Heart left ventricle (tissue), 16 donors: ENCODE data around the gene DPM2. TPM values are rescaled to one million over a fixed set of nuclear protein-coding genes. Genes with fewer than 3 reads are reported as not detected.

ENCODE experiments used
- ATAC-seq, 4 donors: fragments of 200-7000 bp; cut with Tn5 transposase; one replicate each; pipeline ENCODE4 v1.9.1; 2020 to 2022; ENCODE audit warnings: moderate library complexity in 4 of 4, mild to moderate bottlenecking in 3 of 4, moderate number of reproducible peaks in 1 of 4
- DNase-seq, 5 donors: peaks; one replicate each; pipeline ENCODE4 v3.0.0-alpha.2; 2020
- H3K27ac ChIP-seq, 12 donors: fragments of 200-600 bp; sonication (generic) in 4 of 12; one replicate each; pipeline versions ENCODE4 v1.5.0 to v1.8.0; 2016 to 2022; ENCODE audit warnings: mild to moderate bottlenecking in 2 of 12
- H3K27me3 ChIP-seq, 9 donors: fragments of 200-600 bp; sonication (generic) in 2 of 9; one replicate each; pipeline versions ENCODE4 v1.5.1 to v1.8.0; 2016 to 2022; ENCODE audit warnings: mild to moderate bottlenecking in 3 of 9
- H3K36me3 ChIP-seq, 9 donors: fragments of 200-600 bp; sonication (generic) in 2 of 9; one replicate each; pipeline versions ENCODE4 v1.5.0 to v1.8.0; 2018 to 2022; ENCODE audit warnings: mild to moderate bottlenecking in 2 of 9
- H3K4me1 ChIP-seq, 12 donors: fragments of 200-600 bp; sonication (generic) in 4 of 12; one replicate each; pipeline versions ENCODE4 v1.5.0 to v1.8.0; 2016 to 2022; ENCODE audit warnings: mild to moderate bottlenecking in 3 of 12
- H3K4me3 ChIP-seq, 12 donors: fragments of 200-600 bp; sonication (generic) in 4 of 12; one replicate each; pipeline versions ENCODE4 v1.5.0 to v1.8.0; 2017 to 2022; ENCODE audit warnings: mild to moderate bottlenecking in 9 of 12, moderate library complexity in 4 of 12
- H3K9me3 ChIP-seq, 12 donors: fragments of 200-600 bp; sonication (generic) in 4 of 12; one replicate each; pipeline versions ENCODE4 v1.5.0 to v1.8.0; 2016 to 2022; ENCODE audit warnings: mild to moderate bottlenecking in 1 of 12
- CTCF ChIP-seq, 12 donors: fragments of 200-600 bp; sonication (generic) in 4 of 12; IDR thresholded peaks; one replicate each; pipeline versions ENCODE4 v1.5.0 to v1.8.0; 2018 to 2022; ENCODE audit warnings: antibody characterized with exemption in 12 of 12, mild to moderate bottlenecking in 5 of 12
- POLR2A ChIP-seq, 2 donors: fragments of 450-650 bp; IDR thresholded peaks; one replicate each; pipeline ENCODE4 v1.6.1; 2017; ENCODE audit warnings: antibody characterized with exemption in 2 of 2, mild to moderate bottlenecking in 2 of 2, moderate library complexity in 2 of 2
- WGBS, 4 donors: extraction: QIAGEN DNeasy Blood & Tissue Kit in 2 of 4; methylation state at CpG; one replicate each; pipeline versions ENCODE4 v1.1.5 to v1.1.7; 2013 to 2018; 5-methylcytosine and 5-hydroxymethylcytosine counted together
- intact Hi-C, 10 donors: fragments of 100-400 bp; cut with DNase I; formaldehyde crosslinking; loops; one replicate each; pipeline versions ENCODE4 v1.11.1 to v1.14.2; 2022
- polyA plus RNA-seq, 2 donors: library from polyadenylated mRNA; stranded (reverse); fragments of 200-250 nt; gene quantifications; one replicate each; pipeline ENCODE4 v1.2.3, GENCODE V29; 2013
- total RNA-seq, 9 donors: library from RNA; depleted of rRNA in 2 of 9; stranded (reverse); fragments of >200 nt in 2 of 9; fragmentation: NEBNext Ultra II Directional in 3 of 9; extraction: Animal tissue kit (Norgen Biotek cat#: 25700) in 3 of 9; gene quantifications; one replicate each; pipeline versions ENCODE4 v1.1.0 to v1.2.4, GENCODE V29; 2016 to 2023
- donor health status: ischemic (EF 13 %, LVEDD 7.1; RV severe dilation, severe dysfunction).
- donor health status: healthy with polysubstance abuse.
- donor health status: DM: no; HTN: yes; CAD: no.
- donor health status: DM: no; HTN: no; CAD: no.
- donor health status: ischemic (EF 25% LVEDD 6.9; RV normal size, moderate dysfunction).
- donor health status: ischemic (EF 25% LVEDD 5.7; RV mildly dilated, moderate dysfunction).
- donor health status: healthy.
- donor health status: DM: yes; HTN: yes; CAD: no.
- donor health status: ischemic (EF 35%, LVEDD 5.7; RV mildly dilated, moderate dysfunction).
- donor health status: nonischemic (EF 11% LVEDD 7.7; RV severe dilation, severe dysfunction).
- donor health status: DM: yes; HTN: yes; CAD: no.
- donor health status: PGD.
- donor health status: ischemic (EF 29% LVEDD 5.4; RV normal size, mild dysfunction).
- donor health status: nonischemic (EF 23%, LVEDD 6.1; RV moderate dilation, normal function).

Gene DPM2
- total and polyA plus RNA-seq, 11 donors = 7.2 to 31.7 (median 13.5) TPM

DNA sequence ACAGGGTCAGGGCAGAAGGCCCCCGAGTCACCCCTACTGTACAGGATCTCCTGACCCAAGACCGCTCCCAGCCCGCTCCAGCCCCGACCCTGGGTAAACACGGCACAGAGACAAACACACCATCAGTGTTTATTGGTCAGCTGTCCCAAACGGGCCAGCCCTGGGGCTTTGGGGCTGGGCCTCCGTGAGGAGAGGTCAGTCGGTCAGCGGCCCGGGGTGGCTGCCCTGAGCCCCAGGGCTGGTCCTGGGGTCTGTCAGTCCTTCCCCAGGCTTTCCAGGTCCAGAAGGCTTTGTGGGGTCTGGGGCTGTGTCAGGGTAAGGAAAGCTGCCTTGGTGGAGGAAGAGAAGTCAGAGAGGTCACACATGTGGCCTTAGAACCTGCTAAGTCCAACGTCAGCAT lies 2.7 kb downstream of the DPM2 start:
- intact Hi-C loops = loop anchor here in 1 of 10 donors (5.0 kb wide), 1 partner anchor 283 kb away; no protein-coding TSS in a partner anchor
- H3K36me3 ChIP-seq = peaks cover 0 to 12% (median 2%) of the 10 kb centered on the region in 9 donors
- ATAC-seq (no peak), DNase-seq (no peak)
- no peak overlapping the region for H3K4me3 ChIP-seq
- TF ChIP-seq CTCF (IDR thresholded peaks at IDR 0.05) (no peak), POLR2A (IDR thresholded peaks at IDR 0.05) (no peak)
- no peak overlapping the region for H3K27ac ChIP-seq
- H3K27me3 ChIP-seq = peaks cover 0 to 5% (median 0%) of the 10 kb centered on the region in 9 donors
- peaks cover 6 to 50% (median 33%) of the 10 kb centered on the region in 12 donors for H3K4me1 ChIP-seq
- WGBS, 4 donors = 73 to 80% (median 75%) methylated on average over 11 of the region's 11 CpGs
- no peaks in the 10 kb centered on the region for H3K9me3 ChIP-seq

DNA sequence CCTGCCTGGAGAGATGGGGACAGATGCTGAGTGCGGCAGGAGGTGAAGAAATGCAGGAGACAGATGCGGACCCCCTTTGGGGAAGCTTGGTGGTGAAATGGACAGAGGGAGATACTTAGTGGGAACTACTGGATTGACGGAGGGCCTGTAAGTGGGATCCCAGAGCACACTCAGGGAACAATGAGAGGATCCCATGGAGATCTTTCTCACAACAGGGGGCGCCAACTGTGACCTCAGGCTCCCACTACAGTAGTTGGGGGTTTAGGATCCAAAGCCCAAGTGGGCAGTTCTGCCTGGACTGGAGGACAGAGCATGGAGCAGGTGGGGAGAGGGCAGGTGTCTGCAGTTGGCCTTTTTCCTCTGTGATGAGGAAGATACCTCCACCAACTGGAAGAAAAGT lies 3.4 kb downstream of the DPM2 start:
- TF ChIP-seq CTCF (IDR thresholded peaks at IDR 0.05) = no peak
- no peak for TF ChIP-seq POLR2A (IDR thresholded peaks at IDR 0.05)
- Histone ChIP-seq H3K36me3 (peaks cover 0 to 12% (median 2%) of the 10 kb centered on the region in 9 donors), H3K9me3 (no peaks in the 10 kb centered on the region), H3K27ac (no peak overlapping the region), H3K4me3 (no peak overlapping the region), H3K27me3 (peaks cover 0 to 6% (median 0%) of the 10 kb centered on the region in 9 donors), H3K4me1 (peaks cover 6 to 52% (median 33%) of the 10 kb centered on the region in 12 donors)
- DNase-seq (no peak), ATAC-seq (no peak)
- WGBS, 4 donors = 91 to 97% (median 94%) methylated on average over 4 of the region's 4 CpGs
- intact Hi-C loops = no loop called here

DNA sequence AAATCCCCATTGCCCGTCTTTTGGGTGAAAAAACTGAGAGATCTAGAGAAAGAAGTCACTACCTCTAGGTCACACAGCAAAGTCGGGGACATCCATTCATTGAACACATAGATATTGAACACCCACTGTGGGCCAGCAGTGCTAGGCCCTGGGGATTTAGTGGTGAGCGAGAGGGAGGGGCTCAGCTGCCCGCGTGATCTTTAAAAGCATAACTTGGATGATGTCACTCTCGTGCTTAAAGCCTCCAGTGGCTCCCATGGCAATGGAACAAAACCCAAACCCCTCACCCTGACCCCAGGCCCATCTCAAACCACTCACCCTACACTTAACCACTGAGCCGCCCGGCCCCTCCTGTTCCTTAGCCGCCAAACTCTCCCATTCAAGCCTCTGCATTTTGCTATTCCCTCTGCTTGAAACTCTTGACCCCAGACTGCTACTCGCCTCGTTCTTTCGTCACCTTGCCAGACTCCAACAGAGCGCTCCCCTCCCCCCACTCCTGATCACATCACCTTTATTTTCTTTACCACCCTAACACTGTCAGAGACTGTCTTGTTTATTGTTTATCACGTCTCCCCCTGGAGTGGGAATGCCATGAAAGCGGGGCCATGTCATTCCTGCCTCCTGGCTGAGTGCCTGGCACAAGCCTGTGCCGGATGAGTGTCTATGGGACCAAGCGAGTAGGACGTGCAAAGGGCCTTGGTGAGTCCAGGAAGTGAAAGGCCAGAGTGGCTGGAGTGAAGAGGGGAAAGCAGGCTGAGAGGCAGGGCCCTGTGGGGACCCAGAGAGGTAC lies 6.4 kb downstream of the DPM2 start:
- H3K36me3 ChIP-seq = peaks cover 0 to 12% (median 2%) of the 10 kb centered on the region in 9 donors
- H3K27ac ChIP-seq = no peak overlapping the region
- H3K9me3 ChIP-seq = no peaks in the 10 kb centered on the region
- H3K4me1 ChIP-seq = peaks cover 0 to 53% (median 30%) of the 10 kb centered on the region in 12 donors
- peak overlapping the region in 10 of 12 donors; percentile 38 to 72 (median 57) for H3K4me3 ChIP-seq
- peaks cover 8 to 35% (median 19%) of the 10 kb centered on the region in 9 donors for H3K27me3 ChIP-seq
- DNase-seq (no peak), ATAC-seq (peak in 2 of 4 donors; percentile 1 to 2)
- TF ChIP-seq POLR2A (IDR thresholded peaks at IDR 0.05) = no peak
- TF ChIP-seq CTCF (IDR thresholded peaks at IDR 0.05) = no peak
- WGBS, 4 donors = 19 to 22% (median 21%) methylated on average over 18 of the region's 18 CpGs
- intact Hi-C loops = no loop called here
